GM12801 (cell line): ENCODE data around the gene RAB3C.

ENCODE experiments used
- CTCF ChIP-seq: IDR thresholded peaks from one replicate; pipeline ENCODE4 v1.5.1; 2011; ENCODE audit warnings: control low read depth; ENCODE audit not compliant: insufficient read length; ENCODE audit errors: extremely low read depth

The RAB3C gene

DNA sequence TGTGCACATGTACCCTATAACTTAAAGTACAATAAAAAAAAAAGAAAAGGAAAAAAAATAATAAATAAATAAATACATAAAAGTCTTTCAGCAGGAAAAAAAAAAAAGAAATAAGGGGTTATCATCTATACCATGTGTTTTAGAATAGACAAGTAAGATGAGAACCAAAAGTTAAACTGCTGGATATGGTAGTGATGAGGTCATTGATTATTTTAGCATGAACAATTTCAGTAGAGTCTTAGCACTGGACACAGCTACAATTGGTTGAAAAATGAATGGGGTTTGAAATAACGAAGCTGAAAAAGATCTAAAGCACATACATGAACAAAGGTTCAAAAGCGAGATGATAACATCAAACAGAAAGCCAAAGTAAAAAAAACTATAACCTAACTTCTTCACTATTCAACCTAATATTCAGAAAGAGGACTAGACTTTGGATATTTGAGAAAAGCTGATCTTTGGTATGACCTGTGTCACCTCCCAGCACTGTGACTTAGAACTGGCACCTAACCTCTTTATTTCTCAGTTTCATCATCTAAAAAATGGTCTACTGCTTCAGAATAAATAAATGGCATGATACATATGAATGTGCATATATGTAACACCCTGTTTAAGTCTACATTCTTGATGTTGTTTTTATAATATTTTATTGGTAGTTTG lies 133.3 kb downstream of the RAB3C start:
- no peak for TF ChIP-seq CTCF

DNA sequence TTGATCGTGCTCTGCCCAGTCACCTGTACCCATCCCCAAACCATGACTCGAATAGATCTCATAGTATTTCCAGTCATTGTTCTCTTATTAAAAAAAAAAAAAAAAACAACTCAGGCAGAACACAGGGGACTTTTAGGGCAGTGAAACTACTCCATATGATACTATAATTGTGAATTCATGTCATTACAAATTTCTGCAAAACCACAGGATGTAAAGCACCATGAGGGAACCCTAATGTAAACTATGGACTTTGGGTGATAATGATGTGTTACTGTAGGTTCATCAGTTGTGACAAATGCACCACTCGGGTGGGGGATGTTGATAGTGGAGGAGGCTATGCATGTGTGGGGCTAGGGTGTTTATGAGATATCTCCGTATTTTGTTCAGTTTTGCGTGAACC lies 133.8 kb downstream of the RAB3C start:
- no peak for TF ChIP-seq CTCF

GRCh38 chr5:58717303-58718007 lies 134.6 kb downstream of the RAB3C start:
- TF ChIP-seq CTCF: no peak

GRCh38 chr5:58718269-58718978 lies 135.5 kb downstream of the RAB3C start:
- TF ChIP-seq CTCF: no peak

DNA sequence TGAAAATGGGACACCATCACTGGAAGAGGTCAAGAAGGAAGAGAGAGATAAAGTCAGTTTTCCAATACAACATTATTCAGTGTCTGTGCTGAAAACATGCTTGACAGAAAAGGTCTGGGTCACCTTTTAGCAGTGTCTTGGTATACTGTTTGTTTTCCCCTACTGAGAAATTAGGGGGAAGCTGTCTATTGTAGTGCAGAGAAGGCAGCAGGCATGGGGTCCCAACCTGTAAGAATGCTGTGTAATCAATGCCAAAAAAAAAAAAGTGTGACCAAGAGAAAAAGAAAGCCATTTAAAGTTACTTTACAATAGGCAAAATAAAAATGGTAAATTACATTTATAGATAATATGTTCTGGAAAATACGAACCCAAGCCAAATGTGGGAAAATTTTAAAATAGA lies 139.3 kb downstream of the RAB3C start:
- no peak for TF ChIP-seq CTCF

- no peak for TF ChIP-seq CTCF
Observed at GRCh38 chr5:58724992-58725391, 142.1 kb downstream of the RAB3C start.

DNA sequence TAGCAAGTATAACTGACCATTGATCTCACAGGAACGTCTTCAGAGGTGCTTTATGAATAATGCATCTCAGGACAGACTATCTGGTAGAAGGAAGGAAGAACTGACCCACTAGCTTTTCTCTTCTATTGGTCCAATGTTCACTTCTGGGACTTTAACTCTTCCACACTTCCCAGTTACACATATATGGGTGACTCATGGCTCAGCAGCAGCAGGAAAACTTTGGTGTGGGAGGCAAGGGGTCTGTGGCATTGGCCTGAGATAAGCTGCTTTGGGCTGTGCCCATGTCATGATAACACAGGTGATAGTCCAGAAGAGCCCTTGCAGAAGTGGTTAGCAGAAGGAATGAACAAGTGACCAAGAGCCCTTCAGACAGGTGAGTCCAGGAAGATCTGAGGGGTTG lies 148.8 kb downstream of the RAB3C start:
- no peak for TF ChIP-seq CTCF
